Mesendoderm (in vitro differentiated cells): ENCODE results near the gene CABLES1.

Source experiments
- DNase-seq: peaks from one replicate; pipeline ENCODE4 v3.0.0; 2013
- H2AK5ac ChIP-seq: 2 replicates; pipeline ENCODE4 v1.6.1; 2013; ENCODE audit warnings: low read length, inconsistent platforms
- H2BK120ac ChIP-seq: 2 replicates; pipeline ENCODE4 v1.6.1; 2013; ENCODE audit warnings: low read depth, mild to moderate bottlenecking, low read length, moderate library complexity, mixed read lengths
- H2BK15ac ChIP-seq: replicated peaks from 2 replicates; pipeline ENCODE4 v1.6.1; 2013; ENCODE audit warnings: low read depth, mild to moderate bottlenecking, moderate library complexity
- H2BK5ac ChIP-seq: 2 replicates; pipeline ENCODE4 v1.6.1; 2013; ENCODE audit warnings: low read length, inconsistent platforms
- H3K18ac ChIP-seq: 2 replicates; pipeline ENCODE4 v1.6.1; 2013; ENCODE audit warnings: mild to moderate bottlenecking, low read length, mixed read lengths
- H3K23ac ChIP-seq: one replicate; pipeline ENCODE4 v1.6.1; 2013; ENCODE audit warnings: low read length
- H3K27ac ChIP-seq: 2 replicates; pipeline ENCODE4 v1.5.1; 2013; ENCODE audit warnings: low read depth, mild to moderate bottlenecking, inconsistent platforms, low read length, moderate library complexity
- H3K27me3 ChIP-seq: 2 replicates; pipeline ENCODE4 v1.6.1; 2013; ENCODE audit warnings: low read length, control low read depth, mild to moderate bottlenecking, inconsistent platforms; ENCODE audit not compliant: insufficient read depth, poor library complexity
- H3K36me3 ChIP-seq: 2 replicates; pipeline ENCODE4 v1.6.1; 2013; ENCODE audit warnings: low read length, inconsistent platforms; ENCODE audit not compliant: control insufficient read depth, insufficient read depth
- H3K4ac ChIP-seq: one replicate; pipeline ENCODE4 v1.6.1; 2013; ENCODE audit warnings: low read depth, mild to moderate bottlenecking, low read length, moderate library complexity
- H3K4me1 ChIP-seq: 2 replicates; pipeline ENCODE4 v1.6.1; 2013; ENCODE audit warnings: low read depth, low read length, inconsistent platforms; ENCODE audit not compliant: control insufficient read depth
- H3K4me2 ChIP-seq: 2 replicates; pipeline ENCODE4 v1.6.1; 2013; ENCODE audit warnings: low read length
- H3K4me3 ChIP-seq: 2 replicates; pipeline ENCODE4 v1.5.1; 2013; ENCODE audit warnings: mild to moderate bottlenecking, low read length
- H3K56ac ChIP-seq: one replicate; pipeline ENCODE4 v1.6.1; 2013; ENCODE audit warnings: low read length
- H3K79me1 ChIP-seq: 2 replicates; pipeline ENCODE4 v1.6.1; 2013; ENCODE audit warnings: low read length, inconsistent platforms
- H3K79me2 ChIP-seq: 2 replicates; pipeline ENCODE4 v1.6.1; 2013; ENCODE audit warnings: mild to moderate bottlenecking, low read length; ENCODE audit not compliant: control insufficient read depth, insufficient read depth
- H3K9ac ChIP-seq: 2 replicates; pipeline ENCODE4 v1.6.1; 2013; ENCODE audit warnings: low read length, inconsistent platforms
- H4K5ac ChIP-seq: one replicate; pipeline ENCODE4 v1.6.1; 2013; ENCODE audit warnings: low read length
- H4K8ac ChIP-seq: one replicate; pipeline ENCODE4 v1.6.1; 2013; ENCODE audit warnings: low read depth, mild to moderate bottlenecking, control low read depth, low read length, moderate library complexity
- WGBS: extraction: QIAGEN DNeasy Blood & Tissue Kit; methylation state at CpG from one replicate; pipeline ENCODE4 v1.1.7; 2013; ENCODE audit warnings: low lambda C conversion rate, missing lambda C conversion rate; ENCODE audit not compliant: insufficient coverage; ENCODE audit errors: extremely low coverage; 5-methylcytosine and 5-hydroxymethylcytosine counted together

CABLES1 gene

GRCh38 chr18:23205980-23206379 is 70.7 kb downstream of the CABLES1 start:
- no peak overlapping the region for H3K18ac ChIP-seq
- H3K79me1 ChIP-seq = peaks cover 5% of the 10 kb centered on the region
- no peak for DNase-seq
- no peak overlapping the region for H4K8ac ChIP-seq
- H3K27ac ChIP-seq = no peak overlapping the region
- no peak overlapping the region for H2BK120ac ChIP-seq
- no peak overlapping the region for H2BK15ac ChIP-seq
- no peak overlapping the region for H2AK5ac ChIP-seq
- H3K4me1 ChIP-seq = no peaks in the 10 kb centered on the region
- H3K56ac ChIP-seq = no peak overlapping the region
- no CpG with 5 or more reads among the region's 9 CpGs for WGBS
- H3K23ac ChIP-seq = no peak overlapping the region
- H3K9ac ChIP-seq = no peak overlapping the region
- no peak overlapping the region for H3K4ac ChIP-seq
- no peak overlapping the region for H4K5ac ChIP-seq
- H3K27me3 ChIP-seq = no peaks in the 10 kb centered on the region
- H3K4me3 ChIP-seq = no peak overlapping the region
- H3K79me2 ChIP-seq = no peaks in the 10 kb centered on the region
- no peaks in the 10 kb centered on the region for H3K36me3 ChIP-seq
- no peak overlapping the region for H2BK5ac ChIP-seq
- H3K4me2 ChIP-seq = no peak overlapping the region

GRCh38 chr18:23207191-23207955 is 72.1 kb downstream of the CABLES1 start:
- Histone ChIP-seq H3K56ac (no peak overlapping the region), H3K4me1 (no peaks in the 10 kb centered on the region), H2BK120ac (no peak overlapping the region), H3K36me3 (no peaks in the 10 kb centered on the region), H3K79me1 (peaks cover 3% of the 10 kb centered on the region), H3K27ac (no peak overlapping the region), H2AK5ac (no peak overlapping the region), H4K8ac (no peak overlapping the region), H2BK5ac (no peak overlapping the region), H3K23ac (no peak overlapping the region), H3K9ac (no peak overlapping the region), H3K4ac (no peak overlapping the region), H2BK15ac (no peak overlapping the region), H3K4me3 (no peak overlapping the region), H3K4me2 (no peak overlapping the region), H4K5ac (no peak overlapping the region), H3K27me3 (no peaks in the 10 kb centered on the region), H3K79me2 (no peaks in the 10 kb centered on the region), H3K18ac (no peak overlapping the region)
- peak; percentile 70 for DNase-seq
- no CpG with 5 or more reads among the region's 9 CpGs for whole genome bisulfite sequencing

- no peak overlapping the region for H3K4ac ChIP-seq
- no peaks in the 10 kb centered on the region for H3K36me3 ChIP-seq
- H4K8ac ChIP-seq = no peak overlapping the region
- H2BK5ac ChIP-seq = no peak overlapping the region
- no peaks in the 10 kb centered on the region for H3K79me2 ChIP-seq
- H3K56ac ChIP-seq = no peak overlapping the region
- no peak overlapping the region for H3K4me3 ChIP-seq
- no peak for DNase-seq
- no peak overlapping the region for H2AK5ac ChIP-seq
- no peaks in the 10 kb centered on the region for H3K27me3 ChIP-seq
- H3K18ac ChIP-seq = no peak overlapping the region
- H4K5ac ChIP-seq = no peak overlapping the region
- H3K23ac ChIP-seq = no peak overlapping the region
- H3K27ac ChIP-seq = no peak overlapping the region
- H3K79me1 ChIP-seq = peaks cover 3% of the 10 kb centered on the region
- H2BK15ac ChIP-seq = no peak overlapping the region
- no CpG with 5 or more reads among the region's 6 CpGs for WGBS
- no peak overlapping the region for H3K4me2 ChIP-seq
- H3K4me1 ChIP-seq = no peaks in the 10 kb centered on the region
- no peak overlapping the region for H3K9ac ChIP-seq
- no peak overlapping the region for H2BK120ac ChIP-seq
These were observed 72.7 kb downstream of the CABLES1 start for GRCh38 chr18:23207994-23208393.

GRCh38 chr18:23208600-23208999 is 73.3 kb downstream of the CABLES1 start:
- no CpG with 5 or more reads among the region's 3 CpGs for WGBS
- Histone ChIP-seq H3K79me2 (no peaks in the 10 kb centered on the region), H3K27me3 (no peaks in the 10 kb centered on the region), H3K4me2 (no peak overlapping the region), H3K4ac (no peak overlapping the region), H3K27ac (no peak overlapping the region), H3K4me3 (no peak overlapping the region), H4K8ac (no peak overlapping the region), H3K9ac (no peak overlapping the region), H3K56ac (no peak overlapping the region), H2BK15ac (no peak overlapping the region), H3K4me1 (no peaks in the 10 kb centered on the region), H3K36me3 (no peaks in the 10 kb centered on the region), H3K23ac (no peak overlapping the region), H2AK5ac (no peak overlapping the region), H2BK5ac (no peak overlapping the region), H4K5ac (no peak overlapping the region), H2BK120ac (no peak overlapping the region), H3K79me1 (peaks cover 3% of the 10 kb centered on the region), H3K18ac (no peak overlapping the region)
- DNase-seq = no peak

- H3K18ac ChIP-seq = no peak overlapping the region
- no peak overlapping the region for H3K23ac ChIP-seq
- no peak overlapping the region for H2AK5ac ChIP-seq
- DNase-seq = no peak
- H3K79me1 ChIP-seq = peaks cover 3% of the 10 kb centered on the region
- no peak overlapping the region for H2BK15ac ChIP-seq
- H2BK5ac ChIP-seq = no peak overlapping the region
- H3K9ac ChIP-seq = no peak overlapping the region
- no peak overlapping the region for H2BK120ac ChIP-seq
- H3K56ac ChIP-seq = no peak overlapping the region
- H3K4me3 ChIP-seq = no peak overlapping the region
- no peak overlapping the region for H4K8ac ChIP-seq
- H3K4ac ChIP-seq = no peak overlapping the region
- H3K36me3 ChIP-seq = no peaks in the 10 kb centered on the region
- no CpG with 5 or more reads among the region's 3 CpGs for WGBS
- H3K4me1 ChIP-seq = no peaks in the 10 kb centered on the region
- no peaks in the 10 kb centered on the region for H3K27me3 ChIP-seq
- no peak overlapping the region for H3K27ac ChIP-seq
- H3K79me2 ChIP-seq = no peaks in the 10 kb centered on the region
- no peak overlapping the region for H3K4me2 ChIP-seq
- no peak overlapping the region for H4K5ac ChIP-seq
These were observed 73.7 kb downstream of the CABLES1 start for GRCh38 chr18:23209031-23209430.

- H4K5ac ChIP-seq = no peak overlapping the region
- no peaks in the 10 kb centered on the region for H3K4me1 ChIP-seq
These were observed 74.5 kb downstream of the CABLES1 start for GRCh38 chr18:23209796-23210195.

More at GRCh38 chr18:23209796-23210195, 74.5 kb downstream of the CABLES1 start:
- Histone ChIP-seq H3K23ac (no peak overlapping the region), H3K9ac (no peak overlapping the region), H3K4ac (no peak overlapping the region), H3K36me3 (peaks cover 2% of the 10 kb centered on the region), H2BK15ac (no peak overlapping the region), H3K79me1 (peaks cover 3% of the 10 kb centered on the region), H3K4me3 (no peak overlapping the region), H2BK5ac (no peak overlapping the region), H3K79me2 (no peaks in the 10 kb centered on the region), H3K56ac (no peak overlapping the region), H2AK5ac (no peak overlapping the region), H3K18ac (no peak overlapping the region), H3K27ac (no peak overlapping the region), H4K8ac (no peak overlapping the region), H2BK120ac (no peak overlapping the region), H3K4me2 (no peak overlapping the region), H3K27me3 (no peaks in the 10 kb centered on the region)
- no peak for DNase-seq
- no CpG with 5 or more reads among the region's 7 CpGs for WGBS
